ENCODE measurements around the gene RASAL2. TPM values are rescaled to one million over a fixed set of nuclear protein-coding genes. Genes with fewer than 3 reads are reported as not detected.
"Not testable (repeated sequence)": the region's sequence is repeated elsewhere in the genome, so short reads cannot be mapped to it uniquely, and the experiment has no call there.

RASAL2 gene
- total and polyA plus RNA-seq, 2 of the 4 experiments (the other 2 are of a cell fraction): 13.1 to 20.6 TPM

- Histone ChIP-seq H2BK15ac (ENCODE audit: low read depth, low read length) (no peak overlapping the region), H4K8ac (ENCODE audit: low read depth in 2 of 2, low read length in 2 of 2) (no peak overlapping the region), H4K5ac (ENCODE audit: low read depth, low read length) (no peak overlapping the region), H3K23ac (ENCODE audit: low read depth, low read length) (no peak overlapping the region), H3K4me3 (ENCODE audit: insufficient read depth, low read depth, low read length) (no peak overlapping the region), H3K4me2 (ENCODE audit: low read depth, low read length) (no peak overlapping the region), H3K4me1 (ENCODE audit: control insufficient read depth, insufficient read depth, low read length) (peaks cover 7% of the 10 kb centered on the region), H2AK5ac (ENCODE audit: low read depth, low read length) (no peak overlapping the region), H4K20me1 (ENCODE audit: insufficient read depth, low read length) (no peaks in the 10 kb centered on the region), H3K36me3 (ENCODE audit: control insufficient read depth, insufficient read depth, low read length) (no peaks in the 10 kb centered on the region), H3K14ac (replicated peaks; ENCODE audit: low read depth, low read length) (no peak overlapping the region), H3K9me1 (ENCODE audit: insufficient read depth, low read length) (no peaks in the 10 kb centered on the region), H3K27ac (ENCODE audit: insufficient read depth, low read length) (no peak overlapping the region), H3K9me3 (ENCODE audit: control insufficient read depth, insufficient read depth, low read length) (no peaks in the 10 kb centered on the region), H2AK9ac (replicated peaks; ENCODE audit: low read depth, low read length, poor library complexity) (no peak overlapping the region), H3K27me3 (ENCODE audit: control insufficient read depth, insufficient read depth, low read length) (no peaks in the 10 kb centered on the region), H3K79me1 (ENCODE audit: low read depth in 1 of 2, low read length in 2 of 2) (peaks cover 8 to 23% of the 10 kb centered on the region in 2 experiments; a peak in 3 of 4 replicates), H3K9ac (ENCODE audit: low read depth, low read length) (no peak overlapping the region), H2BK120ac (ENCODE audit: low read depth, low read length) (no peak overlapping the region), H2AFZ (replicated peaks; ENCODE audit: low read length, poor library complexity) (no peak overlapping the region), H2BK5ac (ENCODE audit: low read depth, low read length, poor library complexity, severe bottlenecking) (no peak overlapping the region), H3K18ac (ENCODE audit: low read depth, low read length) (no peak overlapping the region), H3K56ac (ENCODE audit: extremely low read depth, insufficient read depth, low read length) (no peak overlapping the region), H2BK20ac (ENCODE audit: low read depth, low read length) (no peak overlapping the region), H4K91ac (ENCODE audit: insufficient read depth, low read depth, low read length) (no peak overlapping the region), H3K4ac (ENCODE audit: low read depth, low read length) (no peak overlapping the region)
- intact Hi-C loops (cut with micrococcal nuclease): loop anchor here (5.0 kb wide), 1 partner anchor 33 kb away; no protein-coding TSS in a partner anchor
- TF ChIP-seq CHD1 (IDR thresholded peaks at IDR 0.05; ENCODE audit: low read depth, low read length): no peak
- no peak for TF ChIP-seq CEBPB (IDR thresholded peaks at IDR 0.05; ENCODE audit: low read depth, low read length)
- no peak for TF ChIP-seq POLR2A (IDR thresholded peaks at IDR 0.05; ENCODE audit: low read depth, low read length)
- TF ChIP-seq RCOR1 (IDR thresholded peaks at IDR 0.05; ENCODE audit: insufficient replicate concordance, low read length): no peak
- no peak for TF ChIP-seq FOS (IDR thresholded peaks at IDR 0.05; ENCODE audit: low read depth, low read length)
- no peak for TF ChIP-seq NFE2L2 (IDR thresholded peaks at IDR 0.05; ENCODE audit: low read depth, low read length)
- TF ChIP-seq SMC3 (IDR thresholded peaks at IDR 0.05; ENCODE audit: low read depth, low read length): no peak
- TF ChIP-seq RAD21 (IDR thresholded peaks at IDR 0.05; ENCODE audit: low read length): no peak
- TF ChIP-seq, protein P1, sequence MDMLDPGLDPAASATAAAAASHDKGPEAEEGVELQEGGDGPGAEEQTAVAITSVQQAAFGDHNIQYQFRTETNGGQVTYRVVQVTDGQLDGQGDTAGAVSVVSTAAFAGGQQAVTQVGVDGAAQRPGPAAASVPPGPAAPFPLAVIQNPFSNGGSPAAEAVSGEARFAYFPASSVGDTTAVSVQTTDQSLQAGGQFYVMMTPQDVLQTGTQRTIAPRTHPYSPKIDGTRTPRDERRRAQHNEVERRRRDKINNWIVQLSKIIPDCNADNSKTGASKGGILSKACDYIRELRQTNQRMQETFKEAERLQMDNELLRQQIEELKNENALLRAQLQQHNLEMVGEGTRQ (IDR thresholded peaks at IDR 0.05; ENCODE audit: low read depth, low read length): no peak
- TF ChIP-seq BHLHE40 (IDR thresholded peaks at IDR 0.05; ENCODE audit: low read depth, low read length): no peak
- POLR2A ChIA-PET (ENCODE audit: unreplicated experiment): no interaction called here
- dilution Hi-C loops (cut with HindIII; ENCODE audit: low sequenced_read_pairs, unreplicated experiment): no loop called here
- whole genome bisulfite sequencing, 2 experiments (ENCODE audit: extremely low coverage in 2 of 2, insufficient read length in 1 of 2): no CpG with 5 or more reads among the region's 2 CpGs
- BruUV-seq (replicated peaks): no TSS peak
- CTCF ChIA-PET: no interaction called here
- DNase-seq (no peak), ATAC-seq (ENCODE audit: low read depth) (no peak)
- in situ Hi-C loops (cut with MboI; ENCODE audit: low sequenced_read_pairs): no loop called here
Observed at GRCh38 chr1:178243890-178244289, 150.0 kb downstream of the RASAL2 start.

DNA sequence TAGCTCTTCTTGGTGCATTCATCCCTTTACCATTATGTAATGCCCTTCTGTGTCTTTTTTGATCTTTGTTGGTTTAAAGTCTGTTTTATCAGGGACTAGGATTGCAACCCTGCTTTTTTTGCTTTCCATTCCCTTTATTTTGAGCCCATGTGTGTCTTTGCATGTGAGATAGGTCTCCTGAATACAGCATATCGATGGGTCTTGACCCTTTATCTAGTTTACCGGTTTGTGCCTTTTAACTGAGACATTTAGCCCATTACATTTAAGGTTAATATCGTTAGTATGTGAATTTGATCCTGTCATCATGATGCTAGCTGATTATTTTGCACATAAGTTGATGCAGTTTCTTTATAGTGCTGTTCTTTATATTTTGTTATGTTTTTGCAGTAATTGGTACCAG, 154.4 kb downstream of the RASAL2 start:
- POLR2A ChIA-PET (ENCODE audit: unreplicated experiment): not testable (repeated sequence)

More for the DNA sequence above, 154.4 kb downstream of the RASAL2 start:
- H2BK15ac ChIP-seq (ENCODE audit: low read depth, low read length); H3K36me3 ChIP-seq (ENCODE audit: control insufficient read depth, insufficient read depth, low read length); H3K9me1 ChIP-seq (ENCODE audit: insufficient read depth, low read length); H2BK20ac ChIP-seq (ENCODE audit: low read depth, low read length); H4K8ac ChIP-seq (ENCODE audit: low read depth in 2 of 2, low read length in 2 of 2); CTCF ChIA-PET; BruUV-seq (replicated peaks); H2AK5ac ChIP-seq (ENCODE audit: low read depth, low read length); H3K4me2 ChIP-seq (ENCODE audit: low read depth, low read length); H2BK120ac ChIP-seq (ENCODE audit: low read depth, low read length); H3K4ac ChIP-seq (ENCODE audit: low read depth, low read length); H2AFZ ChIP-seq (replicated peaks; ENCODE audit: low read length, poor library complexity); intact Hi-C loops (cut with micrococcal nuclease); DNase-seq; H2AK9ac ChIP-seq (replicated peaks; ENCODE audit: low read depth, low read length, poor library complexity); H3K14ac ChIP-seq (replicated peaks; ENCODE audit: low read depth, low read length); H2BK5ac ChIP-seq (ENCODE audit: low read depth, low read length, poor library complexity, severe bottlenecking); H4K5ac ChIP-seq (ENCODE audit: low read depth, low read length); H4K20me1 ChIP-seq (ENCODE audit: insufficient read depth, low read length); H3K27ac ChIP-seq (ENCODE audit: insufficient read depth, low read length); H3K9ac ChIP-seq (ENCODE audit: low read depth, low read length); H3K23ac ChIP-seq (ENCODE audit: low read depth, low read length); H3K18ac ChIP-seq (ENCODE audit: low read depth, low read length); H3K9me3 ChIP-seq (ENCODE audit: control insufficient read depth, insufficient read depth, low read length); H3K4me1 ChIP-seq (ENCODE audit: control insufficient read depth, insufficient read depth, low read length); H3K56ac ChIP-seq (ENCODE audit: extremely low read depth, insufficient read depth, low read length); H3K27me3 ChIP-seq (ENCODE audit: control insufficient read depth, insufficient read depth, low read length); in situ Hi-C loops (cut with MboI; ENCODE audit: low sequenced_read_pairs); H3K4me3 ChIP-seq (ENCODE audit: insufficient read depth, low read depth, low read length); dilution Hi-C loops (cut with HindIII; ENCODE audit: low sequenced_read_pairs, unreplicated experiment); H4K91ac ChIP-seq (ENCODE audit: insufficient read depth, low read depth, low read length); ATAC-seq (ENCODE audit: low read depth): not testable (repeated sequence)
- peaks cover 1 to 26% of the 10 kb centered on the region in 2 experiments; a peak in 3 of 4 replicates for H3K79me1 ChIP-seq (ENCODE audit: low read depth in 1 of 2, low read length in 2 of 2)
- WGBS, 2 experiments (ENCODE audit: extremely low coverage in 2 of 2, insufficient read length in 1 of 2): no CpG with 5 or more reads among the region's 3 CpGs
